H1 (cell line): ENCODE data around the gene SCYL1. TPM values are rescaled to one million over a fixed set of nuclear protein-coding genes. Genes with fewer than 3 reads are reported as not detected.

ENCODE experiments used
- CTCF ChIA-PET: fragments of 300-600 bp; sonication (Branson Sonifier 250); formaldehyde crosslinking; loops from one replicate; lab custom pipeline; 2021; ENCODE audit not compliant: partially characterized antibody; lab: Charles Lee
- POLR2A ChIA-PET: fragments of 300-600 bp; sonication (Branson Sonifier 250); formaldehyde crosslinking; loops from one replicate; lab custom pipeline; 2021; ENCODE audit warnings: inconsistent platforms; ENCODE audit not compliant: partially characterized antibody; lab: Charles Lee
- DNase-seq, 2 experiments: peaks; one replicate each; pipeline versions ENCODE4 v3.0.0 to v3.0.0-alpha.2; 2010 to 2022; ENCODE audit warnings: low spot score in 2 of 2, low read depth in 1 of 2, mixed read lengths in 1 of 2
- FAIRE-seq: peaks from 2 replicates; lab custom pipeline; 2011; peaks lifted over from hg19 to GRCh38; lab: Jason Lieb, UNC
- H2AFZ ChIP-seq: 2 replicates; pipeline ENCODE4 v1.8.1; 2012; ENCODE audit warnings: low read length, inconsistent platforms
- H2AK5ac ChIP-seq: 2 replicates; pipeline ENCODE4 v1.6.1; 2013; ENCODE audit warnings: low read depth, low read length
- H2BK120ac ChIP-seq: replicated peaks from 2 replicates; pipeline ENCODE3; 2013; ENCODE audit warnings: low read depth, low read length, inconsistent platforms
- H2BK12ac ChIP-seq: 2 replicates; pipeline ENCODE4 v1.6.1; 2013; ENCODE audit warnings: low read depth, low read length
- H2BK15ac ChIP-seq: 2 replicates; pipeline ENCODE4 v1.6.1; 2013; ENCODE audit warnings: low read length
- H2BK20ac ChIP-seq: 2 replicates; pipeline ENCODE4 v1.6.1; 2013; ENCODE audit warnings: low read length
- H2BK5ac ChIP-seq: 2 replicates; pipeline ENCODE4 v1.6.1; 2013; ENCODE audit warnings: low read depth, low read length
- H3K14ac ChIP-seq: 2 replicates; pipeline ENCODE4 v1.6.1; 2013; ENCODE audit warnings: inconsistent platforms; ENCODE audit not compliant: insufficient read length
- H3K18ac ChIP-seq: 2 replicates; pipeline ENCODE4 v1.6.1; 2013; ENCODE audit warnings: low read length; ENCODE audit errors: extremely low read depth
- H3K23ac ChIP-seq: 2 replicates; pipeline ENCODE4 v1.6.1; 2013; ENCODE audit warnings: inconsistent platforms; ENCODE audit not compliant: insufficient read length
- H3K23me2 ChIP-seq: 2 replicates; pipeline ENCODE4 v1.6.1; 2013; ENCODE audit warnings: low read depth, low read length
- H3K27ac ChIP-seq: 2 replicates; pipeline ENCODE4 v1.6.1; 2011; ENCODE audit warnings: low read depth, low read length, inconsistent platforms
- H3K27me3 ChIP-seq, 4 experiments: replicated peaks in 1 of 4; 1 replicate in 1 of 4; 2 replicates in 3 of 4; pipeline versions ENCODE4 v1.6.1 to v1.8.1; 2011 to 2013; ENCODE audit warnings: low read length in 3 of 4, mild to moderate bottlenecking in 3 of 4, inconsistent platforms in 2 of 4, mixed read lengths in 2 of 4, moderate library complexity in 1 of 4; ENCODE audit not compliant: control insufficient read depth in 3 of 4, insufficient read depth in 3 of 4; ENCODE audit errors: extremely low read depth in 1 of 4
- H3K36me3 ChIP-seq, 4 experiments: 2 replicates each; pipeline versions ENCODE4 v1.6.1 to v1.8.1; 2011 to 2013; ENCODE audit warnings: mild to moderate bottlenecking in 4 of 4, low read length in 3 of 4, moderate library complexity in 2 of 4, control low read depth in 1 of 4, inconsistent platforms in 1 of 4; ENCODE audit not compliant: insufficient read depth in 4 of 4, control insufficient read depth in 2 of 4
- H3K4ac ChIP-seq: replicated peaks from 2 replicates; pipeline ENCODE3; 2013; ENCODE audit warnings: low read length, low read depth, mixed read lengths, inconsistent platforms; ENCODE audit not compliant: insufficient read length
- H3K4me1 ChIP-seq, 4 experiments: replicated peaks in 1 of 4; 1 replicate in 1 of 4; 2 replicates in 3 of 4; pipeline versions ENCODE4 v1.6.1 to v1.8.1; 2011 to 2013; ENCODE audit warnings: low read length in 3 of 4, inconsistent platforms in 2 of 4, mixed read lengths in 1 of 4; ENCODE audit not compliant: insufficient read depth in 4 of 4, control insufficient read depth in 3 of 4
- H3K4me2 ChIP-seq, 2 experiments: 2 replicates each; pipeline versions ENCODE4 v1.6.1 to v1.8.1; 2011 to 2013; ENCODE audit warnings: low read depth in 2 of 2, low read length in 2 of 2, control low read depth in 1 of 2, inconsistent platforms in 1 of 2, mild to moderate bottlenecking in 1 of 2; ENCODE audit not compliant: insufficient read depth in 1 of 2
- H3K4me3 ChIP-seq, 4 experiments: fragments of 200-600, 300-600 bp in 1 of 4; sonication (generic), shearing (Covaris generic), sonication (Bioruptor Twin) in 1 of 4; 2 replicates each; pipeline versions ENCODE4 v1.5.1 to v1.8.1; 2011 to 2016; ENCODE audit warnings: low read length in 4 of 4, low read depth in 3 of 4, control low read depth in 2 of 4, inconsistent platforms in 2 of 4, mild to moderate bottlenecking in 2 of 4, mixed read lengths in 1 of 4, moderate library complexity in 1 of 4; ENCODE audit not compliant: insufficient read depth in 2 of 4; ENCODE audit errors: extremely low read depth in 1 of 4
- H3K56ac ChIP-seq: replicated peaks from 2 replicates; pipeline ENCODE3; 2013; ENCODE audit warnings: low read depth, mild to moderate bottlenecking, mixed read lengths, low read length, inconsistent platforms; ENCODE audit not compliant: insufficient read length
- H3K79me1 ChIP-seq: 2 replicates; pipeline ENCODE4 v1.6.1; 2013; ENCODE audit warnings: low read depth, low read length, control low read depth
- H3K79me2 ChIP-seq, 2 experiments: 2 replicates each; pipeline versions ENCODE4 v1.6.1 to v1.8.1; 2012 to 2013; ENCODE audit warnings: low read length in 2 of 2, mild to moderate bottlenecking in 2 of 2, inconsistent platforms in 1 of 2; ENCODE audit not compliant: insufficient read depth in 2 of 2, control insufficient read depth in 1 of 2
- H3K9ac ChIP-seq, 4 experiments: replicated peaks in 1 of 4; 1 replicate in 1 of 4; 2 replicates in 3 of 4; pipeline versions ENCODE4 v1.6.1 to v1.8.1; 2011 to 2013; ENCODE audit warnings: low read depth in 3 of 4, low read length in 3 of 4, control low read depth in 2 of 4, mild to moderate bottlenecking in 2 of 4, moderate library complexity in 2 of 4, inconsistent platforms in 1 of 4; ENCODE audit errors: extremely low read depth in 1 of 4
- H3K9me3 ChIP-seq, 2 experiments: 2 replicates each; pipeline versions ENCODE4 v1.6.1 to v1.8.1; 2012 to 2013; ENCODE audit warnings: mild to moderate bottlenecking in 2 of 2, moderate library complexity in 2 of 2, control low read depth in 1 of 2, inconsistent platforms in 1 of 2, low read depth in 1 of 2, low read length in 1 of 2, mixed read lengths in 1 of 2; ENCODE audit not compliant: insufficient read depth in 2 of 2
- H4K20me1 ChIP-seq, 2 experiments: replicated peaks in 1 of 2; 2 replicates each; pipeline versions ENCODE3 to v1.8.1; 2011 to 2013; ENCODE audit warnings: inconsistent platforms in 2 of 2, low read length in 2 of 2, mild to moderate bottlenecking in 1 of 2; ENCODE audit not compliant: insufficient read depth in 2 of 2, control insufficient read depth in 1 of 2
- H4K5ac ChIP-seq: 2 replicates; pipeline ENCODE4 v1.6.1; 2013; ENCODE audit warnings: low read length, low read depth, mixed read lengths, inconsistent platforms; ENCODE audit not compliant: insufficient read length
- H4K8ac ChIP-seq: 2 replicates; pipeline ENCODE4 v1.8.0; 2013; ENCODE audit warnings: mild to moderate bottlenecking, moderate library complexity, low read length, inconsistent platforms; ENCODE audit not compliant: insufficient read depth; ENCODE audit errors: extremely low read depth
- H4K91ac ChIP-seq: replicated peaks from 2 replicates; pipeline ENCODE3; 2013; ENCODE audit warnings: low read length, mixed read lengths, inconsistent platforms; ENCODE audit not compliant: insufficient read length
- GABPA ChIP-seq: IDR thresholded peaks from 2 replicates; pipeline ENCODE4 v1.6.1; 2011; ENCODE audit warnings: mild to moderate bottlenecking, low read length, moderate library complexity, borderline replicate concordance; ENCODE audit not compliant: insufficient read depth
- WGBS, 2 experiments: shearing (Covaris generic) in 1 of 2; methylation state at CpG; one replicate each; pipeline versions ENCODE4 v1.1.6 to v1.1.7; 2013 to 2015; ENCODE audit warnings: low lambda C conversion rate in 2 of 2, mixed read lengths in 2 of 2, inconsistent platforms in 1 of 2, low coverage in 1 of 2, missing lambda C conversion rate in 1 of 2; ENCODE audit not compliant: insufficient replicate concordance in 2 of 2, insufficient coverage in 1 of 2, insufficient read length in 1 of 2; ENCODE audit errors: extremely low coverage in 1 of 2, missing lambda C conversion rate in 1 of 2; 5-methylcytosine and 5-hydroxymethylcytosine counted together
- polyA plus RNA-seq, 7 experiments: library from polyadenylated mRNA; depleted of rRNA in 3 of 7; stranded (reverse) in 5 of 7; unstranded in 2 of 7; fragments of >200 nt in 5 of 7; fragments of 200-250 nt in 2 of 7; gene quantifications; 1 replicate in 5 of 7; 2 replicates in 1 of 7; 4 replicates in 1 of 7; pipeline versions ENCODE4 v1.2.1 to v1.2.3, GENCODE V29; 2011 to 2013; ENCODE audit warnings: missing spikeins in 2 of 7, mixed read lengths in 2 of 7
- total RNA-seq: library from RNA; stranded (reverse); fragmentation: NEBNext Ultra II Directional; extraction: Animal tissue kit (Norgen Biotek cat#: 25700); gene quantifications from 2 replicates; pipeline ENCODE4 v1.2.1, GENCODE V29; 2021

Gene SCYL1
- total and polyA plus RNA-seq, 2 of the 8 experiments (the other 6 are each of a cell fraction or from before 2014, with no cell fraction given), result 59.8 to 77.7 TPM

DNA sequence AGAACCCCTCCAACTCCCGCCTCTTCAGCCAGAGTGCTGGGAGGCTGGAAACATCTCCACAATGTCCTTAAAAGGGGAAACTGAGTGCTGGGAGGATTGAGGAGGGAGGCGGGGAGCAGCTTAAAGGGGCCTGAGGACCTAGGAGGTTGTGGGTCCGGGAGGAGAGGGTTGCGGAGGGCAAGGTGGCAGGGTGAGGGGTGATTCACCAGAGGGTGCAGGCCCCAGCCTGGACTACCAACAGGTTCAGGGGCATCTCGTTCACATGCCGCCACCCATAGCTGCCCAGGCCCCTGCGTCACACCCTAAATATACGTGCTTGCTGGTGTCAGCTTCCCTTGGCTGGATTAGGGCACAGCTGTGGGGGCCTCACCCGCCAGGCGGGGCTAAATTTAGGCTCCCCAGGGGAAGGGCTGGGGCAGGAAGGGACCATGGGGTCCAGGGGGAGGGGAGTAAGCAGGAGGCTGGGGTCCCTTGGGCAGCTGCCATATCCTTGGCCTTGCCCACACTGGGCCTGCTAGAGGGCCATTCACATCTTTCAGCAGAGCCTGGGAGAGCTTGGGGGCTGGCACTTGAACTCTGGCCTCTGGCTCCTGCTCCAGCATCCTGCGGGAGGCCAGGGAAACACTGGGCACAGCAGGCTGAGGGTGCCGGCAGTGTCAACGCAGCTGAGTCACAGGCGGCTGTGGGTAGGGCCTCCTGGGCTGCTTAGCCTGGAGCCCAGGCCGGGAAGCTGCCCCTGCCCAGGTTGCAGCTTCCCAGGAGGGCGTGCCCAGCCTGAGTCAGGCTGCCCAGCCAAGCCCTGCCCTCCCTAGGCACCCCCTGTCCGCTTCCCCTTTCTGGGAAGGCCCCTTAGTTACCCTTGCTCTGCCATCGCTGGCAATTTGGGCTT, 52.2 kb downstream of the SCYL1 start:
- Histone ChIP-seq H4K91ac (no peak overlapping the region), H3K18ac (no peak overlapping the region), H3K9ac (no peak overlapping the region), H3K4me3 (no peak overlapping the region; a peak in 1 of 8 replicates), H4K20me1 (peaks cover 10 to 11% of the 10 kb centered on the region in 2 experiments), H3K4me1 (peaks cover 8 to 23% (median 15%) of the 10 kb centered on the region in 4 experiments; a peak in 6 of 7 replicates), H3K23me2 (peaks cover 8% of the 10 kb centered on the region; the same call in 1 of the 2 replicates), H3K14ac (no peak overlapping the region), H3K23ac (no peak overlapping the region), H3K4me2 (peak overlapping the region; percentile 64 to 72; a peak in 1 of 4 replicates), H3K79me1 (no peaks in the 10 kb centered on the region), H2AK5ac (no peak overlapping the region; the same call in 1 of the 2 replicates), H2BK12ac (0 out of 2 replicates have a peak overlapping the region, but pooled peaks have one; percentile 62), H2BK120ac (no peak overlapping the region), H3K9me3 (no peaks in the 10 kb centered on the region), H2BK20ac (no peak overlapping the region), H2AFZ (no peak overlapping the region), H3K4ac (no peak overlapping the region), H3K56ac (no peak overlapping the region), H3K36me3 (no peaks in the 10 kb centered on the region), H2BK5ac (no peak overlapping the region), H4K5ac (no peak overlapping the region), H2BK15ac (no peak overlapping the region), H3K79me2 (no peaks in the 10 kb centered on the region), H4K8ac (peak overlapping the region; percentile 57; the same call in 1 of the 2 replicates), H3K27me3 (peaks cover 8 to 40% (median 29%) of the 10 kb centered on the region in 4 experiments), H3K27ac (no peak overlapping the region)
- ChIA-PET CTCF (interaction anchor here (1.0 to 7.2 kb wide), 7 partner anchors 12 to 48 kb away, joined by 3 to 97 read pairs (median 12); partner anchors contain the start of gene KCNK7), POLR2A (interaction anchor here (0.6 to 3.7 kb wide), 8 partner anchors 8 to 212 kb away, joined by 3 to 36 read pairs (median 6); no protein-coding TSS in a partner anchor)
- DNase-seq (no peak), FAIRE-seq (no peak)
- 79% methylated on average over 18 of the region's 18 CpGs; no CpG with 5 or more reads in 1 of the 2 experiments for WGBS, 2 experiments
- no peak for TF ChIP-seq GABPA
